MM.1S (cell line): Measurements from ENCODE around the gene ERC2.

ENCODE experiments used
- DNase-seq: peaks from one replicate; pipeline ENCODE4 v3.0.0-alpha.2; 2015
- H2AFZ ChIP-seq: fragments of 300-600 bp; sonication (generic); 2 replicates; pipeline ENCODE4 v1.6.0; 2016; ENCODE audit warnings: antibody characterized with exemption, low read length
- H3F3A ChIP-seq: fragments of 300-600 bp; sonication (generic); 2 replicates; pipeline ENCODE4 v1.6.1; 2016; ENCODE audit warnings: mild to moderate bottlenecking, antibody characterized with exemption, low read length, moderate library complexity, mixed read lengths; ENCODE audit not compliant: insufficient read depth
- H3K27ac ChIP-seq: fragments of 300-600 bp; sonication (generic); 2 replicates; pipeline ENCODE4 v1.5.1; 2016; ENCODE audit warnings: mild to moderate bottlenecking, low read length
- H3K27me3 ChIP-seq: fragments of 300-600 bp; sonication (generic); replicated peaks from 2 replicates; pipeline ENCODE4 v1.6.0; 2016; ENCODE audit warnings: low read length; ENCODE audit not compliant: insufficient read depth
- H3K36me3 ChIP-seq: fragments of 300-600 bp; sonication (generic); replicated peaks from 2 replicates; pipeline ENCODE4 v1.6.1; 2016; ENCODE audit warnings: mild to moderate bottlenecking, low read length, mixed read lengths; ENCODE audit not compliant: insufficient read depth
- H3K4me1 ChIP-seq: fragments of 300-600 bp; sonication (generic); 2 replicates; pipeline ENCODE4 v1.6.1; 2016; ENCODE audit warnings: low read length, mixed read lengths
- H3K4me2 ChIP-seq: fragments of 300-600 bp; sonication (generic); 2 replicates; pipeline ENCODE4 v1.6.0; 2016; ENCODE audit warnings: low read depth, low read length
- H3K4me3 ChIP-seq: fragments of 300-600 bp; sonication (generic); 2 replicates; pipeline ENCODE4 v1.5.1; 2016; ENCODE audit warnings: low read length, mixed read lengths
- H3K79me2 ChIP-seq: fragments of 300-600 bp; sonication (generic); 2 replicates; pipeline ENCODE4 v1.6.1; 2016; ENCODE audit warnings: mixed run types, low read length, mixed read lengths
- H3K9ac ChIP-seq: fragments of 300-600 bp; sonication (generic); 2 replicates; pipeline ENCODE4 v1.6.1; 2016; ENCODE audit warnings: low read length, mixed read lengths
- H3K9me2 ChIP-seq: fragments of 300-600 bp; sonication (generic); replicated peaks from 2 replicates; pipeline ENCODE4 v1.6.1; 2016; ENCODE audit warnings: mild to moderate bottlenecking, low read length, mixed read lengths; ENCODE audit not compliant: insufficient read depth
- H3K9me3 ChIP-seq: fragments of 300-600 bp; sonication (generic); replicated peaks from 2 replicates; pipeline ENCODE4 v1.6.1; 2016; ENCODE audit warnings: mild to moderate bottlenecking, low read length, mixed read lengths; ENCODE audit not compliant: insufficient read depth
- H4K20me1 ChIP-seq: fragments of 300-600 bp; sonication (generic); 2 replicates; pipeline ENCODE4 v1.6.1; 2016; ENCODE audit warnings: mild to moderate bottlenecking, low read length, moderate library complexity, mixed read lengths; ENCODE audit not compliant: insufficient read depth
- EZH2 ChIP-seq: fragments of 300-600 bp; sonication (generic); optimal IDR thresholded peaks from 2 replicates; pipeline ENCODE3; 2017; ENCODE audit warnings: low read depth, mild to moderate bottlenecking, antibody characterized with exemption, low read length, mixed read lengths
- EZH2phosphoT487 ChIP-seq: fragments of 300-600 bp; sonication (generic); IDR thresholded peaks from 2 replicates; pipeline ENCODE4 v1.6.1; 2018; ENCODE audit warnings: antibody characterized with exemption, low read length
- TF ChIP-seq, protein P1 (sequence below): fragments of 300-600 bp; sonication (generic); IDR thresholded peaks from 2 replicates; pipeline ENCODE4 v1.5.1; 2016; ENCODE audit warnings: antibody characterized with exemption, low read length, mixed read lengths

The ERC2 gene

DNA sequence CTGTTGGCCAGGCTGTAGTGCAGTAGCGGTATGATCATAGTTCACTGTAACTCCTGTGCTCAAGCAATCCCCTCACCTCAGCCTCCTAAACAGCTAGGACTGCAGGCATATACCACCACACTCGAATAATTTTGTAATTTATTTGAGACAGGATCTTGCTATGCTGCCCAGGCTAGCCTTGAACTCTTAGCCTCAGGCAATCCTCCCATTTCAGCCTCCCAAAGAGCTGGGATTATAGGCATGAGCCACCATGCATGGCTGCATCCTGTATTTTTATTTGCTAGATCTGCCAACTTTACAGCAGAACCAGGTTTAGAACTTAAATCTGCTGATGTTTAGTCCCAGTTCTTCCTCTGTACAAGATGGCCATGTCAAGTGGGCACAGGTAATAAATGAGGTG is 69.6 kb downstream of the ERC2 start:
- no peaks in the 10 kb centered on the region for H3F3A ChIP-seq
- no peak overlapping the region for H3K4me3 ChIP-seq
- H3K27me3 ChIP-seq: no peaks in the 10 kb centered on the region
- no peaks in the 10 kb centered on the region for H3K9me2 ChIP-seq
- no peak overlapping the region for H3K4me2 ChIP-seq
- TF ChIP-seq, protein P1, sequence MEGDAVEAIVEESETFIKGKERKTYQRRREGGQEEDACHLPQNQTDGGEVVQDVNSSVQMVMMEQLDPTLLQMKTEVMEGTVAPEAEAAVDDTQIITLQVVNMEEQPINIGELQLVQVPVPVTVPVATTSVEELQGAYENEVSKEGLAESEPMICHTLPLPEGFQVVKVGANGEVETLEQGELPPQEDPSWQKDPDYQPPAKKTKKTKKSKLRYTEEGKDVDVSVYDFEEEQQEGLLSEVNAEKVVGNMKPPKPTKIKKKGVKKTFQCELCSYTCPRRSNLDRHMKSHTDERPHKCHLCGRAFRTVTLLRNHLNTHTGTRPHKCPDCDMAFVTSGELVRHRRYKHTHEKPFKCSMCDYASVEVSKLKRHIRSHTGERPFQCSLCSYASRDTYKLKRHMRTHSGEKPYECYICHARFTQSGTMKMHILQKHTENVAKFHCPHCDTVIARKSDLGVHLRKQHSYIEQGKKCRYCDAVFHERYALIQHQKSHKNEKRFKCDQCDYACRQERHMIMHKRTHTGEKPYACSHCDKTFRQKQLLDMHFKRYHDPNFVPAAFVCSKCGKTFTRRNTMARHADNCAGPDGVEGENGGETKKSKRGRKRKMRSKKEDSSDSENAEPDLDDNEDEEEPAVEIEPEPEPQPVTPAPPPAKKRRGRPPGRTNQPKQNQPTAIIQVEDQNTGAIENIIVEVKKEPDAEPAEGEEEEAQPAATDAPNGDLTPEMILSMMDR: no peak
- no peak for TF ChIP-seq EZH2
- no peak for TF ChIP-seq EZH2phosphoT487
- H3K36me3 ChIP-seq: no peaks in the 10 kb centered on the region
- no peaks in the 10 kb centered on the region for H3K9me3 ChIP-seq
- H3K79me2 ChIP-seq: no peaks in the 10 kb centered on the region
- H3K9ac ChIP-seq: no peak overlapping the region
- no peaks in the 10 kb centered on the region for H3K4me1 ChIP-seq
- no peak overlapping the region for H3K27ac ChIP-seq
- DNase-seq: no peak
- no peaks in the 10 kb centered on the region for H4K20me1 ChIP-seq
- no peak overlapping the region for H2AFZ ChIP-seq

DNA sequence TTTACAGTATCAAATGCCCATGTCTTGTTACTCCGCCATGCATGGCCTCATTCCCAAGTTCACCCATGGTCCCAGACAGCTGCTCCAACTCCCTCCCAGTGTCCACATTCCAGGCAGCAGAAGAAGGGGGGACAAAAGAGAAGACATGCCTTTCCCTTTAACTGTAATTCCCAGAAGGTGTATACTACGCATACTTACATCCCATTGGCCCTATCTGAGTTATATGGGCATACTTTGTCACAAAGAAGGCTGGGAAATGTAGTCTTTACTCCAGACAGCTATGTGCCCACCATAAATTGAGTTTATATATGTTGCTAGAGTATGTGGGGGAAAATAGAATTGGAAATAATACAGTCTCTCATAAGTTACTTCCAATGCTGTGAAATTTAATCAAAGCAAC is 70.5 kb downstream of the ERC2 start:
- H3K27ac ChIP-seq: no peak overlapping the region
- H3K4me1 ChIP-seq: no peaks in the 10 kb centered on the region
- TF ChIP-seq, protein P1: no peak
- TF ChIP-seq EZH2: no peak
- TF ChIP-seq EZH2phosphoT487: no peak
- no peaks in the 10 kb centered on the region for H3K79me2 ChIP-seq
- H4K20me1 ChIP-seq: no peaks in the 10 kb centered on the region
- no peaks in the 10 kb centered on the region for H3K36me3 ChIP-seq
- DNase-seq: no peak
- H3K27me3 ChIP-seq: no peaks in the 10 kb centered on the region
- no peak overlapping the region for H3K4me3 ChIP-seq
- H3K9me3 ChIP-seq: no peaks in the 10 kb centered on the region
- H3F3A ChIP-seq: no peaks in the 10 kb centered on the region
- H3K4me2 ChIP-seq: no peak overlapping the region
- no peaks in the 10 kb centered on the region for H3K9me2 ChIP-seq
- no peak overlapping the region for H2AFZ ChIP-seq
- H3K9ac ChIP-seq: no peak overlapping the region

DNA sequence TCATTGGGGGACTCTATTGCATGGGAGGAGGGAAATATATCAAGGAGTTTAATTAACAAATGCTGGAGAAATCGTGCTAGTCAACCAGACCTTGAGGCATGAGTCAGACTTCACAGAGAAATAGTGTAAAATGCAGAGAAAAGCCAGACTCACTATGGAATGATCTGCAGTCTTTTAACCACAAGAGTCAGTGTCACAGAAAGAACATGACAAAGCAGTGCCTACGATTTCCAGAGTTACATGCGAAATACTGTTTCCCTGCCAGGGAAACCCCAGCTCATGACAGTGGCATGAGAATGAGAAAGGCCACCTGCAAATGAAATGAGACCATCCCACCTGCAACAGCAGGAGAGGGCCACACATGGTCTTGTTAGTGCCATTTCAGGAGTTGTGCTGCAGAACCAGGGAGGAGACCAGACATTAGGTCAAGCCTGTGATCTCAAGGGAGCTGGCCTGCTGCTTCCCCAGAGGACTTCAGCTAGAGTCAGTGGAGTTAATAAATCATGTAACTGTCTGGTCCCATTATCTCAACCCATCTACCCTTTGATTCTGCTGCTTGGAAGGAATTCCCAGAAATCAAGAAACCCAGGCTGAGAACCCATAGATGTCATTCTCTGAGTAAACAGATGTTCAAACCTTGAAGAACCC is 79.0 kb downstream of the ERC2 start:
- H3K9ac ChIP-seq: no peak overlapping the region
- H3K9me2 ChIP-seq: no peaks in the 10 kb centered on the region
- H2AFZ ChIP-seq: no peak overlapping the region
- H3K79me2 ChIP-seq: no peaks in the 10 kb centered on the region
- TF ChIP-seq EZH2 (no peak), EZH2phosphoT487 (no peak)
- TF ChIP-seq, protein P1: no peak
- no peaks in the 10 kb centered on the region for H3K27me3 ChIP-seq
- no peak overlapping the region for H3K27ac ChIP-seq
- no peak overlapping the region for H3K4me2 ChIP-seq
- H3K4me3 ChIP-seq: no peak overlapping the region
- H3K4me1 ChIP-seq: no peaks in the 10 kb centered on the region
- H3K36me3 ChIP-seq: no peaks in the 10 kb centered on the region
- H3K9me3 ChIP-seq: no peaks in the 10 kb centered on the region
- H3F3A ChIP-seq: no peaks in the 10 kb centered on the region
- DNase-seq: no peak
- no peaks in the 10 kb centered on the region for H4K20me1 ChIP-seq
